ENCODE results near the gene DYNC1H1.
"Not testable (repeated sequence)": the region's sequence is repeated elsewhere in the genome, so short reads cannot be mapped to it uniquely, and the experiment has no call there.

The DYNC1H1 gene

DNA sequence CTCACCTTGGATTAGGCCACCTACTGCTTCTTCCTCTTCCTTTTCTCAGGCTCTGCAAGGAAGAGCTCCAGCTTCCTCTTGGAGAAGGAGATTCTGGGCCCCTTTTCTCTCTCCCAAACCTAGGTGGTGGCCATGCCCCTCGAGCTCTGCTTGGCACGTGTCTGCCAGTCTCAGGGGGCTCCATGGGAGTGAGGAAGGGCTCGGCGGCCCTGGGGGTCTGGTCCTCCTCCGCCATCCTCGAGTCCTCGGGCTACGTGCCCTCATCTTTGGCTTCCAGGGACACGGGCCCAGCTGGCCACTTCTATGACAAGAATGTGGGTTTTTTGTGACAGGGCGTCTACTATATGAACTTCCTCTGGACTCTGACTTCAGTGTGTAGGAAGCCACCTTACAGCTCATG is 88.1 kb downstream of the DYNC1H1 start:
- H3K4me3 Mint-ChIP-seq, result no peak overlapping the region
- no peaks in the 10 kb centered on the region for H3K9me3 Mint-ChIP-seq
- intact Hi-C loops (cut with micrococcal nuclease), result no loop called here
- H3K4me1 Mint-ChIP-seq (ENCODE audit: low read depth), result no peaks in the 10 kb centered on the region
- H3K27ac Mint-ChIP-seq, result no peak overlapping the region
- no peaks in the 10 kb centered on the region for H3K27me3 Mint-ChIP-seq
- H3K36me3 Mint-ChIP-seq (ENCODE audit: low read depth), result peaks cover 84% of the 10 kb centered on the region

DNA sequence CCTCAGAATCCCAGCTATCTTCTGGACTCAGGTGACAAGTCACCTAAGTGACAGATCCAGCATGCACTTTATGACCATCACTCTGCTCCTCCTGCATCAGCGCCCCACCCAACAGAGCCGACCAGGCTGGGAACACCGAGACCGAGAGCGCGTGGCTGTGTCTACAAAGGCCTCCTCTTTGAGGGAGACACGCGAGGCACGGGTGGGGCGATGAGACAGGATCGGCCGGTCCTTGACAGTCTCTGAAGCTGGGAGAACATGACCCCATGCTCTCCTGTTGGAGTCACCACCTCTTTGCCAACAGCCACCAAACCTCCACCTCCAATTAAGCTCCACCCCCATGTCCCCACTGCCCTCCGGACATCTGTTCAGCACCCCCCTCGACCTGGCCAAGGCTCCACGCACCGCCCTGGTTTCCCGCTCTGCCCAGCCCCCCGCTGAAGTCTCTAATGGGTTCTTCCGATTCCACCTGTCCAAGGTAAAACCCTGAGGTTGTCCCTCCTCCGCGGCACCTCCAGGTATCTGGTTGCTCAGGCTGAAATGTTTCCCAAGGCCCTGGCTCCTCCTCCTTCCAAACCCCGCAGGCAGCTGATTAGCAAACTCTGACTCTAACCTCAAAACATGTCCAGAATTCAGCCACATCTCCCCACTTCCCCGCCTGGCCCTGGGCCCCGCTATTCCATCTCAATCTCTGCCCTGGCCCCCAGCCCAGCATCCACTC is 91.0 kb downstream of the DYNC1H1 start:
- Mint-ChIP-seq H3K4me1 (ENCODE audit: low read depth) (no peaks in the 10 kb centered on the region), H3K36me3 (ENCODE audit: low read depth) (peaks cover 56% of the 10 kb centered on the region), H3K4me3 (no peak overlapping the region), H3K9me3 (no peaks in the 10 kb centered on the region), H3K27me3 (peaks cover 1% of the 10 kb centered on the region), H3K27ac (no peak overlapping the region)
- intact Hi-C loops (cut with micrococcal nuclease), result no loop called here

DNA sequence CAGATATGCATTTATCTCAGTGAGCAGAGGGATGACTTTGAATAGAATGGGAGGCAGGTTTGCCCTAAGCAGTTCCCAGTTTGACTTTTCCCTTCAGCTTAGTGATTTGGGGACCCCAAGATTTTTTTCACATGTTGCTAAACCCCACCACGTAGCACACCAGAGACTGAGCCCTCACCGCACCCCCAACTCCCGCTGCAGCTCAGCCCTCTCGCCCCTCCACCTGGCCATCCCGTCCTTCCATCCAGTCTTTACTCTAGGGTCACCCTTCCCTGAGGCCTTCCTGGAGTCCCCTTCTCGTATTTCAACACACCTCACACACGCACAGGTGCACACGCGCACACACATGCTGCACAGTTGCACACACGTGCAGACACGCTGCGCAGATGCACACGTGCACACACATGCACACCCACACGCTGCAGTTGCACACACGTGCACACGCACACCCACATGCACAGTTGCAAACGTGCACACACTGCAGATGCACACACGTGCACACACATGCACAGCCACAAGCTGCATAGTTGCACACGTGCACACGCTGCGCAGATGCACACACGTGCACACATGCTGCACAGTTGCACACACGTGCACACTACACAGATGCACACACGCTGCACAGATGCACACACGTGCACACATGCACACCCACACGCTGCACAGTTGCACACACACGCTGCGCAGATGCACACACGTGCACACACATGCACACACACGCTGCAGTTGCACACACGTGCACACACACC is 92.5 kb downstream of the DYNC1H1 start:
- Mint-ChIP-seq H3K4me1 (ENCODE audit: low read depth) (no peaks in the 10 kb centered on the region), H3K9me3 (no peaks in the 10 kb centered on the region), H3K27ac (no peak overlapping the region), H3K36me3 (ENCODE audit: low read depth) (peaks cover 41% of the 10 kb centered on the region), H3K4me3 (no peak overlapping the region), H3K27me3 (peaks cover 5% of the 10 kb centered on the region)
- intact Hi-C loops (cut with micrococcal nuclease), result no loop called here

DNA sequence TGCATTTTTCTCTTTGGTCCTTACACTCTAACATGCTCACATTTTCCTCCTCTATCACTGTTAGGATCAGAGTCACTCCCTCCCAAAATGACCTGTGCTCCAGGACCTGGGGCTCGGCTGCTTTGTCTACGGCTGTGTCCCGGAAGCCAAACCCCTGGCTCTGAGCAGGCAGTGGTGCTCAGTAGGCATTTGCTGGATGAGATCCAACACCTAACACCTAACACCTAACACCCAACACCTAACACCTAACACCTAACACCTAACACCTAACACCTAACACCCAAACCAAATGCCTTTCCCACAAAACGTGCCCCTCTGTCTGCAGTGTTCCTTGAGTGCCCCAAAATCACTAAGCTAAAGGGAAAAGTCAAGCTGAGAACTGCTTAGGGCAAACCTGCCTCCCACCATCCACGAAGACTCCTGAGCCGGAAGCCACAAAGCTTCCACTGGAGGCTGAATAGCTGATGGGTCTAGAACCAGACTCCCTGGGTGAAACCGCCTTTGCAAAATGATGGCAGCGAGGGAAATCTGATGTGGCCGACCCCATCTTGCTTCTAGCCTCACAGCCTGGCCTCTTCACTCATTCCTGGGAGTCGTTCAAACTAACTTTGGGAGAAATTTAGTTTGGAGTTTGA is 93.2 kb downstream of the DYNC1H1 start:
- H3K36me3 Mint-ChIP-seq (ENCODE audit: low read depth), result peaks cover 33% of the 10 kb centered on the region
- intact Hi-C loops (cut with micrococcal nuclease), result no loop called here
- H3K27ac Mint-ChIP-seq, result no peak overlapping the region
- H3K4me3 Mint-ChIP-seq, result no peak overlapping the region
- H3K27me3 Mint-ChIP-seq, result peaks cover 5% of the 10 kb centered on the region
- no peaks in the 10 kb centered on the region for H3K9me3 Mint-ChIP-seq
- no peaks in the 10 kb centered on the region for H3K4me1 Mint-ChIP-seq (ENCODE audit: low read depth)

DNA sequence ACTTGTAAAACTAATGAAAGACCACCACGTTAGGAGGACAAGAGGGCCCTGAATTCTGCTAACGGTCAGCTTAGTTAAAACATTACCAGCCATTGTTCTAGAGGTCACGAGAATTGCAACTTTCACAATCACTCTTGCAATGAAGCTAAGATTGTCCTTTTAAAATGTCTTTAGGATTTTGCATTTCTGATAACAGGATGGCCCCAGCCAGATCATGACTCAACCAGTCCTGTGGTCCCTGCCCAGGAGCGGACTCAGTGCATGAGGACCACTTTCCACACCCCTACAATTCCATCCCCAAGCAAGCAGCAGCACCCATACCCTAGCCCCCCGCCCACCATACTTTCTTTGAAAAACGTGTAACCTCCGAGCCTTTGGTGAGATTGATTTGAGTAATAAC is 93.8 kb downstream of the DYNC1H1 start:
- Mint-ChIP-seq H3K27me3 (peaks cover 5% of the 10 kb centered on the region), H3K4me1 (ENCODE audit: low read depth) (no peaks in the 10 kb centered on the region), H3K36me3 (ENCODE audit: low read depth) (peaks cover 28% of the 10 kb centered on the region), H3K4me3 (no peak overlapping the region), H3K9me3 (no peaks in the 10 kb centered on the region), H3K27ac (no peak overlapping the region)
- intact Hi-C loops (cut with micrococcal nuclease), result no loop called here

DNA sequence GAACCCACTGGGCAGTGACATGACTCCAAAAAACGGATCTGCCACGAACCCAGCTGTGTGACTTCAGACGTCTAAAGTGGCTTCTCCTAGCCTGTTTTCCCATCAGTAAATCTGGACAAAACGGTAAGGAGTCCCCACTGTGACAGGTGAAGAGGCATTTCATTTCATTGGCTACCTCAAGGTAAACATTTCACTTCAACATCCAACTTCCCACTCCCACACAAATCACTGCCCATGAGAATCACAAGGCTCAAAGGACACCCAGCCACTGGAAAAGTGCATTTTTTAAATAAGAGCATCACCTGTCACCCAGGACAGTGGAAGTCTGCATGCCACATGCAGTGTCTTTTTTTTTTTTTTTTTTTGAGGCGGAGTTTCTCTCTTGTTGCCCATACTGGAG is 94.6 kb downstream of the DYNC1H1 start:
- Mint-ChIP-seq H3K36me3 (ENCODE audit: low read depth) (peaks cover 20% of the 10 kb centered on the region), H3K4me3 (no peak overlapping the region), H3K9me3 (no peaks in the 10 kb centered on the region), H3K4me1 (ENCODE audit: low read depth) (no peaks in the 10 kb centered on the region), H3K27me3 (peaks cover 5% of the 10 kb centered on the region), H3K27ac (no peak overlapping the region)
- intact Hi-C loops (cut with micrococcal nuclease), result no loop called here

DNA sequence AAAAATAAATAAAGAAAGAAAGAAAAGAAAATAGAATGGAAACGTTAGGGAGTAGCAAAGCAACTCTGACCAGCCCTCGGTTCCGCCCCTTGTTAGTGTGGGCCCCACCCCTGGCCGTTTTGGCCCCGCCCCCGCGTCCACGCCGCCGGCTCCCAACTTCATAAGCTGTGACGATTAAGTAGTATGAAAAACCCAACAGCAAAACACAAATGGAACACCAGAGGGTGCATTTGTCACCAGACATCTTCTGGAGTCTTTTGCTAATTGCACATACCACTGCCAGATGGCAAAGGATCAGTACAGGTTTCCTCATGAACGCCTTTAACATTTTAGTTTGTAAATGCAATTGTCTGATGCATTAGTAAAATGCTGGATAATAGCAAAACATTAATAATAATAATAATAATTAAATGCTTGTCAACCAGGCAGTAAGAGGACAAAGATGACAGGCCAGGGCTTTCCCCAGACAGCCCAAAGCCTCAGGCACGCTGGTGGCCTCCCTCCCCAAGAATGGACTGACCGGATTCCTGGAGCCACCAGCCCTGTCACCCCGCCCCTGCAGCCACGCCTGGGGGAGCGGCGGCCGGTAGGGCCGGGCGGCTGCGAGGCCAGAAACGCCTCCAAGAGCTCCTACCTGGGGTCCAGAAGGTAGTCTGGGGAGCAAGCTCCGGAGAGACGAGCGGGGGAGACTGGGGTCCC is 98.9 kb downstream of the DYNC1H1 start:
- peaks cover 7% of the 10 kb centered on the region for H3K27me3 Mint-ChIP-seq
- no peak overlapping the region for H3K4me3 Mint-ChIP-seq
- intact Hi-C loops (cut with micrococcal nuclease), result loop anchor here (1.0 kb wide), 1 partner anchor 33 kb away; no protein-coding TSS in a partner anchor
- no peaks in the 10 kb centered on the region for H3K36me3 Mint-ChIP-seq (ENCODE audit: low read depth)
- no peak overlapping the region for H3K27ac Mint-ChIP-seq
- H3K4me1 Mint-ChIP-seq (ENCODE audit: low read depth), result no peaks in the 10 kb centered on the region
- no peaks in the 10 kb centered on the region for H3K9me3 Mint-ChIP-seq

DNA sequence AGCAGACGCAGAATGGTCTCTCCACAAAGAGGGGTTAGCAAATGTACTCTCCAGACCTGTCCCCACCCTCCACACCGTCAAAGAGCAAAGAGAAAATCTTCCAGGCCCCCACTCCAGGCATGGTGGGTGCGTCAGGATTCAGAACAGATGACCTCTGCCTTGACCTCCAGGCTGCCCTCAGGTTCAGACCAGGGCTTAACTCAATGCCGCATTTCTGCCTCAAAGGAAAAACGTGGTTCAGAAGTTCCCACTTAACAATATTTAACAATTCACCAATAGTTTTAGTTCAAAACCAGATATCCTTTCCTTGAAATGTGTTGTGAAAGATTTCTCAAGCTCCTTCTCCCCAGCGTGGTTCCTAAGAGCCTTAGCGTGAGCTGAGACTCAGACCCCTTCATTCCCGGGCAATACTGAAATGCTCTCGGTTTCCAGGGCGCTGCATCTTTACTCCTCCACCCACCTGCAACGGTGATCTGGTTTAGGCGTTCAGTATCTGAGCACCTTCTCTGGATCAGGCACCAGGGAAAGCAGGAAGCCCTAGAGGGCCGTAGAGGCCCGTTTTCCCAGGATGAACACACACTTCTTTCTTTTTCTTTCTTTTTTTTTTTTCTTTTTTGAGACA is 99.5 kb downstream of the DYNC1H1 start:
- Mint-ChIP-seq H3K4me1 (ENCODE audit: low read depth) (no peaks in the 10 kb centered on the region), H3K27me3 (peaks cover 7% of the 10 kb centered on the region), H3K4me3 (no peak overlapping the region), H3K9me3 (no peaks in the 10 kb centered on the region), H3K27ac (no peak overlapping the region), H3K36me3 (ENCODE audit: low read depth) (no peaks in the 10 kb centered on the region)
- intact Hi-C loops (cut with micrococcal nuclease), result loop anchor here (1.0 kb wide), 1 partner anchor 32 kb away; no protein-coding TSS in a partner anchor

DNA sequence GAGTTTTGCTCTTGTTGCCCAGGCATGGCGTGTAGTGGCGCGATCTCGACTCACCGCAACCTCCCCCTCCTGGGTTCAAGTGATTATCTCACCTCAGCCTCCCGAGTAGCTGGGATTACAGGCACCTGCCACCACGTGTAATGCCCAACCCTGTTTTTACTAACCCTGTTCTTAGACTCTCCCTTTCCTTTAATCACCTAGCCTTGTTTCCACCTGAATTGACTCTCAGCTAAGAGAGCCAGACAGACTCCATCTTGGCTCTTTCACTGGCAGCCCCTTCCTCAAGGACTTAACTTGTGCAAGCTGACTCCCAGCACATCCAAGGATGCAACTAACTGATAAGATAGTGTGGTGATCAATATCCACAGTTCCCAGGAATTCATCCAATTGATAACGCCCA is 100.2 kb downstream of the DYNC1H1 start:
- H3K36me3 Mint-ChIP-seq (ENCODE audit: low read depth); H3K27ac Mint-ChIP-seq; intact Hi-C loops (cut with micrococcal nuclease); H3K9me3 Mint-ChIP-seq; H3K4me3 Mint-ChIP-seq; H3K4me1 Mint-ChIP-seq (ENCODE audit: low read depth); H3K27me3 Mint-ChIP-seq: not testable (repeated sequence)

DNA sequence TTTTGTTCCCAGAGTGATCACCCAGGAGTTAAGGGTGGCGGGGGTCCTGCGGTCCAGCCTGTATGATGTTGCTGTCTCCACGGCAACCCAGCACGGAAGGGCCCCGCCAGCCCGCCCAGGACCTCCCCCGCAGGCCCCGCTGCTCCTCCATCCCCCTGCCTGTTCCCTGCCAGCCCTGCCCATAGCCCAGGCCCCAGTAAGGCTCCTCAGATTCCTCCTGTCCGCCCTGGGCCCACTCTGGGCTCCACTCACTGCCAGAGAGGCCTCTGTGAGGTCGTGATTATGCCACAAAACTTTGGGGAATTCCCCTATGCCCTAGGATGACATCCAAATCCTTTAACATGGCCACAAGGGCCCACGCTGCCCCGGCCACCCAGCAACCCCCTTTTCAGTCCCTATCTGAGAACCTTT is 101.7 kb downstream of the DYNC1H1 start:
- H3K4me3 Mint-ChIP-seq, result no peak overlapping the region

DNA sequence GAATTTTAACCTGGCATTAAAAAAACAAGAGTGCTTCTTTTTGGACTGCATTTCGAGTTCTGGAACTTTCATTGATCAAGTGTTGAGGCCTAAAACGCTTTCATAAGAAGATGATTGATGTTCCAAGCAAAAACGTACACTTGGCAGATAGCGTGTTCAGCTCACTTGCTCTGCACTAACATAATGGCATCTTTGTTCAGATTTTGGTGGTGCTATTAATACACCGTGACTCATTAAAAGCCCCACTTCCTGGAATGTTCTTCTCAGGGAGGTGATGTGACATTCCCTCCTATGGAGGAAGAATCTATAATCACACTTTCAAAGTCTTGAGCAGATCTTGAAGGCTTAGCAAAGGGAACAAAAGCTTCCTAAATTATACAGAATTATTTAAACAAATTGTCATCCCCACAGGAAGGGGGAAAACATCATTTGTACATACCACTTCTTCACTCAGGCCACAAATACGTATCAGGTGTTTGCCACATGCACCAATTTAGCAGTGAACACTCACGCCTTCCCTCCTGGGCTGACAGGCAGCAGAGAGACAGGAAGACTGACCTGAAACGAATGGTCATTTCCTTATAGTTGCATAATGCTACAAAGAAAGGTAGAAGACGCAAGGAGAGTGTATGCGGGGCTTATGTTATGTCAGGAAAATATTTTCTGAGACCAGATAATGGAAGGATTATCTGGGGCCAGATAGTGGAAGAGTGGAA is 107.1 kb downstream of the DYNC1H1 start:
- Mint-ChIP-seq H3K36me3 (ENCODE audit: low read depth) (peaks cover 6% of the 10 kb centered on the region), H3K4me1 (ENCODE audit: low read depth) (peaks cover 6% of the 10 kb centered on the region), H3K27ac (no peak overlapping the region), H3K9me3 (no peaks in the 10 kb centered on the region), H3K27me3 (no peaks in the 10 kb centered on the region), H3K4me3 (no peak overlapping the region)
- intact Hi-C loops (cut with micrococcal nuclease), result no loop called here

More for the DNA sequence above, 101.7 kb downstream of the DYNC1H1 start:
- peaks cover 5% of the 10 kb centered on the region for H3K27me3 Mint-ChIP-seq
- no peaks in the 10 kb centered on the region for H3K36me3 Mint-ChIP-seq (ENCODE audit: low read depth)
- H3K4me1 Mint-ChIP-seq (ENCODE audit: low read depth), result no peaks in the 10 kb centered on the region
- H3K9me3 Mint-ChIP-seq, result no peaks in the 10 kb centered on the region
- H3K27ac Mint-ChIP-seq, result no peak overlapping the region
- intact Hi-C loops (cut with micrococcal nuclease), result no loop called here

DNA sequence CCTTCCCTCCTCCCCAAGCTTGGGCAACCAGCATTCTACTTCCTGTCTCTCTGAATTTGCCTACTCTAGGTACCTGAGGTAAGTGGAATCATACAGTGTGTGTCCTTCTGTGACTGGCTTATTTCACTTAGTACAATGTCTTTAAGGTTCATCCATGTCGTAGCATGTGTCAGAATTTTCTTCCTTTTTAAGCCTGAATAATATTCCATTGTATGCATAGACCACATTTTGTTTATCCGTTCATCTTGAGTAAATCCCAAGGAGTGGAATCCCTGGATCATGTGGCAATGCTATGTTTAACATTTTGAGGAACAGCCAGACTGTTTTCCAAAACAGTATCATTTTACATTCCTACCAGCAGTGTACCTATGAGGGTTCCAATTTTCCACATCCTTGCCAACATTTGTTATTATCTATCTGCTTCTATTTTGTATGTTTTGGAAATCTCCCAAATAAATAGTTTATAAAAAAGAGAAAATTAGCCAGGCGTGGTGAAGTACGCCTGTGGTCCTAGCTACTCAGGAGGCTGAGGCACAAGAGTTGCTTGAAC is 110.1 kb downstream of the DYNC1H1 start:
- Mint-ChIP-seq H3K4me3 (no peak overlapping the region), H3K4me1 (ENCODE audit: low read depth) (peaks cover 26% of the 10 kb centered on the region), H3K27ac (no peak overlapping the region), H3K9me3 (no peaks in the 10 kb centered on the region), H3K36me3 (ENCODE audit: low read depth) (peaks cover 23% of the 10 kb centered on the region), H3K27me3 (no peaks in the 10 kb centered on the region)
- intact Hi-C loops (cut with micrococcal nuclease), result no loop called here

DNA sequence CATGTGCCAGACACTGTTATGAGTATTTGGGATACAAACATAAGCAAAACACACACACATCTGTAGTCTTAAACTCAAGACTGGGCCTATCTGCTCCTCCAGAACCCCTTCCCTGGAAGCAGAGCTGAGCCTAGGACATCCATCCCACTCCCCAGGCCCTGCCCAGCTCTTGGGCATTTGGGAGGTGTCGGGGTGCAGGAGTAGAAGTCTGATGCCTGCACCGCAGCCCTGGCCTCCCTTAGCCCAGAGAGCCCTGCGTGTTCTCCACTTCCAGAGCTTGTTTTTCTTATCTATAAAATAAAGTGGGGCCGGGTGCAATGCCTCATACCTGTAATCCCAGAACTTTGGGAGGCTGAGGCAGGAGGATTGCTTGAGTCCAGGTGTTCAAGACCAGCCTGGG is 110.8 kb downstream of the DYNC1H1 start:
- no peaks in the 10 kb centered on the region for H3K9me3 Mint-ChIP-seq
- peaks cover 29% of the 10 kb centered on the region for H3K36me3 Mint-ChIP-seq (ENCODE audit: low read depth)
- H3K4me1 Mint-ChIP-seq (ENCODE audit: low read depth), result peaks cover 26% of the 10 kb centered on the region
- no peak overlapping the region for H3K27ac Mint-ChIP-seq
- no peak overlapping the region for H3K4me3 Mint-ChIP-seq
- no peaks in the 10 kb centered on the region for H3K27me3 Mint-ChIP-seq
- intact Hi-C loops (cut with micrococcal nuclease), result no loop called here

Measured in dendritic cell treated with granulocyte-macrophage colony-stimulating factor and Interleukin-4, amounts not matched to agents 40 ng/mL and 50 ng/mL, for 4 days (primary cell).